A549 treated with CpdA at 1 μM for 4 hours (cell line): ENCODE results near the gene BAG1. TPM values are rescaled to one million over a fixed set of nuclear protein-coding genes. Genes with fewer than 3 reads are reported as not detected.

Experiments
- total RNA-seq: library from RNA; stranded (reverse); fragments of 200-300 nt; extraction: Qiagen RNA extraction; gene quantifications from 5 replicates; pipeline ENCODE4 v1.2.3, GENCODE V29; 2022; ENCODE audit warnings: low read depth

The BAG1 gene
- total RNA-seq, result 134 to 164 TPM (median 143 TPM) in 5 replicates

DNA sequence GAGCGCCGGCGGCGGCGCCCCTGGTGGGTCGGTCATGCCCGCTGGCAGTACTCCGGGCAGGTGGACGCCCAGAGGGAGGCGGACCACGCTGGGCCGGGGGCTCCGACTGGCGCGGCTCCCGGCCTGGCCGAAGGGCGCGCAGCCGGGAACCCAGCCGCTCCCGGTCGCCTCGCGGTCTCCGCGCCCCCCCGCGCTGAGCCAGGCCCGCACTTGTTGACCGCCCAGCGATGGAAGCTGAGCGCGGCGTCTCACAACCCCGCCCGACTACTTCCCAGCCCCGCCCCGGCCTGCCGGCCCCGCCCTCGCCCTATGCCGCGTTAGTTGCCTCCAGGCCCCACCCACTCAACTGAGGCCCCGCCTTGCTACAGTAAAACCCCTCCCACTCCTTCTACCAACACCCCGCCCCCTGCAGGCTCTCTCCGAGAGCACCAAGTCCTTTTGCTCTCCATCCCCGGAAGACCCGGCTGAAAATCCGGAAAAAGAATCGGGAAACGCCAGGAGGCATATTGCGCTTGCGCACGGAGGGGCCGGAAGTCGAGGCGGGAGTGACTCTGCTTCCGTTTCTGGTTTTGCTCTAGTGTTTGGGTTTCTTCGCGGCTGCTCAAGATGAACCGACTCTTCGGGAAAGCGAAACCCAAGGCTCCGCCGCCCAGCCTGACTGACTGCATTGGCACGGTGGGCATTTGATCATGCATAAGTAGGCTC, at the start of gene BAG1, which contains the start of gene CHMP5:
Gene BAG1 (minus strand): TSS at position 236 of the 705 bp plus-strand sequence.
Gene CHMP5 (plus strand): TSS at position 577 of the 705 bp plus-strand sequence. CDS start 30 bp downstream, at position 607.

DNA sequence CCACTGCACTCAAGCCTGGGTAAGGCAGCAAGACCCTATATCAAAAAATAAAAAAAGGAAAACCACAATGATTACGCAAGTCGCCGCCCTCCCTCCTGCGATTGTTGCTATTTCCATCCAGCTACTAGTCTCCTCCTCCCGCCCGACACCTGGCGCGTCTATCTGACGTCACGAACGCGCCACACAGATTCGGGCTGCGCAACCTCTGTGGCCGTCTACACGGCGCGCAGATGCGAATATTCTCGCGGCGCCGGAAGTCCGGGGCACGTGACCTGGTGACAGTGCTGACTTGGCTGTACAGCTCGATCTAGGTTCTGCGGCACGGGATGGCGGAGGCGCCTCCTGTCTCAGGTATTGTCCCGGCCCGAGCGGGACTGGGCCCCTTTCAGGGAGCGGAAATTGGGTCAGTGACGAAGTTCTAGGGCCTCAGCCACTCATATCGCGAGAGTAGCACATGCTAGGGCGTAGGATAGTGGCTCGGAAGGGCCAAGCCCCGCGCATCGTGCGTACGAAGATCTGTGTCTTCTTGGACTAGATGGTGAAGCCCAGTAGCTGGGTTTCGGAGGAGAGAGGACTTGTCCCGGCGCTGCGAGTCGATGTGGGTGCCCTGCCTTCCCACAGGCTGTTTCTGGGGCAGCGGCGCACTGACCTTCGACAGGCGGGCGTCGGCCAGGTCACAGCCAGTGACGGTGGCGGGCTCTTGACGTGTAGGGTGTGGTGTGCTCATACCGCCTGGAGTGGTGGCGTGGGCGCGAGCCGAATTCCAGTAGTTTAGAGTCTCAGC, 25.9 kb upstream of the BAG1 start, which contains the start of gene NFX1:
Gene NFX1 (plus strand): TSS at position 270 of the 784 bp plus-strand sequence. CDS start 57 bp downstream, at position 327.

DNA sequence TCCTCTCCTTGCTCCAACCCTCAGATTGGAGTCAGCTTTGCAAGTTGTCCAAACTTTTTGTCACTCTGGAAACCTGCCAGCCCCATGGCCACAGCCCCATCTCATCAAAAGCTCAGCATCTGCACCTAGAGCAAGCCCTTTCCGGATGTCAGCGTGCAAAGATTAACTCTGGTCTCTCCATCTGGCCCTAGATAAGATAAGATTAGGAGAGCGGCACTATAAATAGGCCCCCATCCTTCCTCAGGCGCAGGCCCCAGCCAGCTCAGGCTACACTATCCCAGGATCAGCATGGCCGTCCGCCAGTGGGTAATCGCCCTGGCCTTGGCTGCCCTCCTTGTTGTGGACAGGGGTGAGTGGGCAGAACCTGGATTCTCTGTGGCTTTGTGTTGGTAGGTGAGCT, 24.6 kb downstream of the BAG1 start, which contains the start of gene SPINK4:
Gene SPINK4 (plus strand): TSS at position 247 of the 400 bp plus-strand sequence. CDS start 42 bp downstream, at position 289.

Other genes with a start within 250 kb of the BAG1 start
- gene DNAJA1, start 239.4 kb downstream of the BAG1 start, total RNA-seq, result 277 to 331 TPM (median 302 TPM) in 5 replicates
- 19.6 to 23.6 TPM (median 20.2 TPM) in 5 replicates for gene SMU1, start 188.0 kb downstream of the BAG1 start, total RNA-seq
- gene B4GALT1, start 97.4 kb downstream of the BAG1 start, total RNA-seq, result 140 to 180 TPM (median 163 TPM) in 5 replicates
- gene SPINK4, start 24.5 kb downstream of the BAG1 start, total RNA-seq, result not detected in 5 replicates
- gene CHMP5, start 341 bp upstream of the BAG1 start, total RNA-seq, result 72.5 to 90.6 TPM (median 83.3 TPM) in 5 replicates
- 25.9 to 28.9 TPM (median 27.3 TPM) in 5 replicates for gene NFX1, start 25.8 kb upstream of the BAG1 start, total RNA-seq
- 0.19 to 0.49 TPM (median 0.24 TPM) in 5 replicates for gene AQP7, start 137.9 kb upstream of the BAG1 start, total RNA-seq
- 9.5 to 17.4 TPM (median 13.3 TPM) in 5 replicates for gene AQP3, start 182.9 kb upstream of the BAG1 start, total RNA-seq
- 57.8 to 69.5 TPM (median 64.7 TPM) in 5 replicates for gene NOL6, start 209.2 kb upstream of the BAG1 start, total RNA-seq